ENCODE results near the gene GPR68. TPM values are rescaled to one million over a fixed set of nuclear protein-coding genes. Genes with fewer than 3 reads are reported as not detected.
A peak's percentile ranks its signal among the peaks of the same experiment; 100 is the strongest.

Gene GPR68
- total RNA-seq, 3 donors from 2014 or later (not counting 1 experiment from before 2014, with no cell fraction given) = 7.6 to 24.0 (median 15.7) TPM

GRCh38 chr14:91277546-91278382 is 33.3 kb upstream of the GPR68 start:
- Histone ChIP-seq H3K9me3 (ENCODE audit: control insufficient read depth, insufficient read depth, low read length) (no peaks in the 10 kb centered on the region), H3K27ac (ENCODE audit: low read length) (no peak overlapping the region), H3K27me3 (ENCODE audit: control insufficient read depth, insufficient read depth, low read length) (no peaks in the 10 kb centered on the region), H3K4me3 (ENCODE audit: low read length) (no peak overlapping the region), H3K36me3 (ENCODE audit: control insufficient read depth, insufficient read depth, low read length) (peaks cover 96% of the 10 kb centered on the region), H3K4me1 (ENCODE audit: control insufficient read depth, insufficient read depth, low read length) (peaks cover 11% of the 10 kb centered on the region)
- H3K4me3 Mint-ChIP-seq = no peak overlapping the region
- H3K36me3 Mint-ChIP-seq = peaks cover 12% of the 10 kb centered on the region
- TF ChIP-seq CTCF (IDR thresholded peaks at IDR 0.05) = no peak
- intact Hi-C loops (cut with micrococcal nuclease) = no loop called here
- no peaks in the 10 kb centered on the region for H3K9me3 Mint-ChIP-seq
- no peaks in the 10 kb centered on the region for H3K27me3 Mint-ChIP-seq (ENCODE audit: low read depth in 2 of 2)
- H3K4me1 Mint-ChIP-seq = peaks cover 13 to 17% of the 10 kb centered on the region in 2 donors
- ATAC-seq = peak in 1 of 3 donors; percentile 6
- H3K27ac Mint-ChIP-seq = peak overlapping the region in 1 of 2 donors; percentile 8
- 97% methylated on average over 30 of the region's 30 CpGs for WGBS (ENCODE audit: insufficient coverage)
- no peak for DNase-seq

- intact Hi-C loops (cut with micrococcal nuclease) = no loop called here
- peaks cover 87% of the 10 kb centered on the region for H3K36me3 ChIP-seq (ENCODE audit: control insufficient read depth, insufficient read depth, low read length)
- no peak overlapping the region for H3K4me3 ChIP-seq (ENCODE audit: low read length)
- DNase-seq (no peak), ATAC-seq (no peak)
- Mint-ChIP-seq H3K36me3 (no peaks in the 10 kb centered on the region), H3K4me1 (peaks cover under 1 to 11% of the 10 kb centered on the region in 2 donors), H3K27ac (peak overlapping the region; percentile 57 to 71), H3K9me3 (no peaks in the 10 kb centered on the region), H3K27me3 (ENCODE audit: low read depth in 2 of 2) (no peaks in the 10 kb centered on the region), H3K4me3 (no peak overlapping the region)
- no peak overlapping the region for H3K27ac ChIP-seq (ENCODE audit: low read length)
- H3K9me3 ChIP-seq (ENCODE audit: control insufficient read depth, insufficient read depth, low read length) = no peaks in the 10 kb centered on the region
- no peak for TF ChIP-seq CTCF (IDR thresholded peaks at IDR 0.05)
- no peaks in the 10 kb centered on the region for H3K27me3 ChIP-seq (ENCODE audit: control insufficient read depth, insufficient read depth, low read length)
- H3K4me1 ChIP-seq (ENCODE audit: control insufficient read depth, insufficient read depth, low read length) = peaks cover 6% of the 10 kb centered on the region
- WGBS (ENCODE audit: insufficient coverage) = 92% methylated on average over 9 of the region's 9 CpGs
Measured at GRCh38 chr14:91274796-91275195, 30.3 kb upstream of the GPR68 start.

GRCh38 chr14:91273885-91274273 is 29.4 kb upstream of the GPR68 start:
- no peaks in the 10 kb centered on the region for H3K36me3 Mint-ChIP-seq
- no peak for DNase-seq
- intact Hi-C loops (cut with micrococcal nuclease) = no loop called here

More at GRCh38 chr14:91273885-91274273, 29.4 kb upstream of the GPR68 start:
- H3K27me3 Mint-ChIP-seq (ENCODE audit: low read depth in 2 of 2) = no peaks in the 10 kb centered on the region
- peak overlapping the region in 1 of 2 donors; percentile 57 for H3K27ac Mint-ChIP-seq
- H3K36me3 ChIP-seq (ENCODE audit: control insufficient read depth, insufficient read depth, low read length) = peaks cover 81% of the 10 kb centered on the region
- H3K9me3 Mint-ChIP-seq = no peaks in the 10 kb centered on the region
- no peak overlapping the region for H3K27ac ChIP-seq (ENCODE audit: low read length)
- no peaks in the 10 kb centered on the region for H3K4me1 ChIP-seq (ENCODE audit: control insufficient read depth, insufficient read depth, low read length)
- H3K4me1 Mint-ChIP-seq = peaks cover 10 to 18% of the 10 kb centered on the region in 2 donors
- H3K9me3 ChIP-seq (ENCODE audit: control insufficient read depth, insufficient read depth, low read length) = no peaks in the 10 kb centered on the region
- 92% methylated on average over 13 of the region's 13 CpGs for WGBS (ENCODE audit: insufficient coverage)
- H3K4me3 Mint-ChIP-seq = no peak overlapping the region
- no peak for TF ChIP-seq CTCF (IDR thresholded peaks at IDR 0.05)
- ATAC-seq = no peak
- H3K27me3 ChIP-seq (ENCODE audit: control insufficient read depth, insufficient read depth, low read length) = no peaks in the 10 kb centered on the region
- H3K4me3 ChIP-seq (ENCODE audit: low read length) = no peak overlapping the region
